ENCODE results near the gene CCR3.

CCR3 gene

GRCh38 chr3:46284981-46285683 is 42.9 kb downstream of the CCR3 start:
- Histone ChIP-seq H3K4me1 (ENCODE audit: control insufficient read depth in 1 of 2, insufficient read depth in 1 of 2, low read depth in 1 of 2, low read length in 1 of 2) (peaks cover 0 to 9% of the 10 kb centered on the region in 2 experiments), H3K27me3 (no peaks in the 10 kb centered on the region), H3K27ac (no peak overlapping the region), H3K4me3 (ENCODE audit: low read depth in 1 of 2, low read length in 1 of 2) (no peak overlapping the region), H3K36me3 (no peaks in the 10 kb centered on the region), H3K9me3 (no peaks in the 10 kb centered on the region)
- TF ChIP-seq CTCF (IDR thresholded peaks at IDR 0.05) = no peak

DNA sequence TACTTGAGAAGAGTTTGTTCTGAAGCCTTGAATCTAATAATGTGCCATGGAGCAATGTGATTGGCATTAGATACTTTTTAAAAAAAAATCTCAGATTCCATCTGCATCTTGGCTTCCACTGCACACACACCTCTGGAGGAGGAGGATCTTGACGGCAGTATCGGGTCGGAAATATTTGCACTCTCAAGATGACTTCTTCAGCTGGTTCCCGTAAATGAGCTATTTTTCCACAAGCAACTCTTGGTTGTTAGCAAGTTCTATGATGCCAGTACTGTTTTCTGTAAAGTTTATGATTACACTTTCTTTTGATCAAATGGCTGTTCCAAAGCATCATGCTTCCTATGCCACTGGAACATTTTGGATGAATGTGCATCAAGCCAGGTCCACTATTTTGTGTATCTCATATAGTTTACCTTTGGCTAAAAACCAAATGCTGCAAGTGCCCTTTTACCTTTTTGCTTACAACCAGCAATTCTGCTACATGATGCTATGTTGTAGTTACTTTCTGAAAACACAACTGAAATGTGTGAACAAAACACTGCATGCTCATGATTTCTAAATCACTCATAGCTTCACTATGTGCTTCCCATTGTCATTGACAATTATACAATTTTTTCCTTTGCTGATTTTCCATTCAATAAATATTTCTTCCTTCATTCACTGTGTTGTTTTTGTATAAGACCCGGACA is 43.8 kb downstream of the CCR3 start:
- H3K36me3 ChIP-seq = no peaks in the 10 kb centered on the region
- no peaks in the 10 kb centered on the region for H3K27me3 ChIP-seq
- no peak overlapping the region for H3K27ac ChIP-seq
- peaks cover 0 to 11% of the 10 kb centered on the region in 2 experiments for H3K4me1 ChIP-seq (ENCODE audit: control insufficient read depth in 1 of 2, insufficient read depth in 1 of 2, low read depth in 1 of 2, low read length in 1 of 2)
- TF ChIP-seq CTCF (IDR thresholded peaks at IDR 0.05) = no peak
- H3K9me3 ChIP-seq = no peaks in the 10 kb centered on the region
- no peak overlapping the region for H3K4me3 ChIP-seq (ENCODE audit: low read depth in 1 of 2, low read length in 1 of 2)

DNA sequence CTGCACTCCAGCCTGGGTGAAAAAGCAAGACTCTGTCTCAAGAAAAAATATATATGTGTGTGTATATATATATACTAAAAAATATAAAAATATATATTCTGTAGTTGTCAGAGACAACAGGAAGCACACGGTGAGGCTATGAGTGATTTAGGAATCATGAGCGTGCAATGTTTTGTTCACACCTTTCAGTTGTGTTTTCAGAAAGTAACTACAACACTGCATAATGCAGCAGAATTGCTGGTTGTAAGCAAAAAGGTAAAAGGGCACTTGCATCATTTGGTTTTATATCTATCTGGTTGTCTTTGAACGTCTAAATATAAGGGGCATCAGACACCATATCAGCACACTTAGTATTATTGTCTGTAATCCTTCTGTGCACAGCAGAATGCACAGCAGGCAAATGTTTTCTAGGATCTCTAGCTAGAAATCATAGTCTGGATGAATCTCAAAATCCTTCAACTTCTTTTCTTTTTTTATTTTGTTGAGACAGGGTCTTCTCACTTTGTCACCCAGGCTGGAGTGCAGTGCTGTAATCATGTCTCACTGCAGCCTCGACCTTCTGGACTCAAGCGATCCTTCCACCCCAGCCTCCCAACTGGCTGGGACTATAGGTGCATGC is 44.8 kb downstream of the CCR3 start:
- no peaks in the 10 kb centered on the region for H3K9me3 ChIP-seq
- peaks cover 0 to 11% of the 10 kb centered on the region in 2 experiments for H3K4me1 ChIP-seq (ENCODE audit: control insufficient read depth in 1 of 2, insufficient read depth in 1 of 2, low read depth in 1 of 2, low read length in 1 of 2)
- H3K27me3 ChIP-seq = no peaks in the 10 kb centered on the region
- no peaks in the 10 kb centered on the region for H3K36me3 ChIP-seq
- TF ChIP-seq CTCF (IDR thresholded peaks at IDR 0.05) = no peak
- no peak overlapping the region for H3K27ac ChIP-seq
- H3K4me3 ChIP-seq (ENCODE audit: low read depth in 1 of 2, low read length in 1 of 2) = no peak overlapping the region

- no peak overlapping the region for H3K27ac ChIP-seq
- H3K9me3 ChIP-seq = no peaks in the 10 kb centered on the region
- H3K27me3 ChIP-seq = no peaks in the 10 kb centered on the region
- TF ChIP-seq CTCF (IDR thresholded peaks at IDR 0.05) = no peak
- H3K36me3 ChIP-seq = no peaks in the 10 kb centered on the region
- H3K4me3 ChIP-seq (ENCODE audit: low read depth in 1 of 2, low read length in 1 of 2) = no peak overlapping the region
- peaks cover 0 to 5% of the 10 kb centered on the region in 2 experiments for H3K4me1 ChIP-seq (ENCODE audit: control insufficient read depth in 1 of 2, insufficient read depth in 1 of 2, low read depth in 1 of 2, low read length in 1 of 2)
Measured at GRCh38 chr3:46289551-46289950, 47.3 kb downstream of the CCR3 start.

DNA sequence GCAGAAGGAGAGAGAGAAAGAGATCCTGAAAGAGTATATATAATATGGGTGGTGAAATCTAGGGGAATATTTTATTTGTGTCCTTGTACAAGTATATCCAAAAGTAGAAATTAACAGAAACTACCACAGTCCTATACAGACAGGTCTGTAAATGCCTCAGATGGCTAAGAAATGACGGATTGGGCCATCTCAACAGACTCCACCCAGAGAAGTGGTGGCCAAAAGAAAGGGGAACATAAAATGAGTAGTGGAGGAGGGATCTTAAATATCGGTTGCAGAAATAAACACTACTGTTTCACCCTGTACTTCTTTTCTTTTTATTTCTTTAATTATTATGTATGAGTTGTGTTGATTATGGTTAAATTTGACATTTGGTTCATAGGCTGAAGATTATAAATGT is 47.7 kb downstream of the CCR3 start:
- TF ChIP-seq CTCF (IDR thresholded peaks at IDR 0.05) = no peak
- H3K9me3 ChIP-seq = no peaks in the 10 kb centered on the region
- no peaks in the 10 kb centered on the region for H3K27me3 ChIP-seq
- H3K36me3 ChIP-seq = no peaks in the 10 kb centered on the region
- no peak overlapping the region for H3K4me3 ChIP-seq (ENCODE audit: low read depth in 1 of 2, low read length in 1 of 2)
- H3K27ac ChIP-seq = no peak overlapping the region
- peaks cover 0 to 5% of the 10 kb centered on the region in 2 experiments for H3K4me1 ChIP-seq (ENCODE audit: control insufficient read depth in 1 of 2, insufficient read depth in 1 of 2, low read depth in 1 of 2, low read length in 1 of 2)

Data from neutrophil (primary cell).